GM15510 (cell line): ENCODE results near the gene BTN3A1.

Experiments
- POLR2A ChIP-seq: IDR thresholded peaks from 3 replicates; pipeline ENCODE4 v1.6.1; 2011; ENCODE audit warnings: borderline replicate concordance; ENCODE audit not compliant: insufficient read length; ENCODE audit errors: extremely low read depth

BTN3A1 gene

GRCh38 chr6:26394289-26394688 is 7.8 kb upstream of the BTN3A1 start:
- TF ChIP-seq POLR2A, result no peak

GRCh38 chr6:26398555-26398954 is 3.5 kb upstream of the BTN3A1 start:
- no peak for TF ChIP-seq POLR2A

- TF ChIP-seq POLR2A, result no peak
These were observed 1.4 kb upstream of the BTN3A1 start for GRCh38 chr6:26400626-26401025.

- no peak for TF ChIP-seq POLR2A
These were observed 587 bp upstream of the BTN3A1 start for GRCh38 chr6:26401389-26401986.

- TF ChIP-seq POLR2A, result no peak
These were observed 1.8 kb downstream of the BTN3A1 start for GRCh38 chr6:26403893-26404292.

- TF ChIP-seq POLR2A, result no peak
These were observed 2.5 kb downstream of the BTN3A1 start for GRCh38 chr6:26404546-26404945.

GRCh38 chr6:26408828-26409730 is 7.0 kb downstream of the BTN3A1 start:
- TF ChIP-seq POLR2A, result no peak

- TF ChIP-seq POLR2A, result no peak
These were observed 9.7 kb downstream of the BTN3A1 start for GRCh38 chr6:26411751-26412150.

GRCh38 chr6:26412228-26412627 is 10.2 kb downstream of the BTN3A1 start:
- no peak for TF ChIP-seq POLR2A

GRCh38 chr6:26412954-26413353 is 10.9 kb downstream of the BTN3A1 start:
- TF ChIP-seq POLR2A, result no peak

- TF ChIP-seq POLR2A, result no peak
These were observed 12.2 kb downstream of the BTN3A1 start for GRCh38 chr6:26414281-26414680.

- TF ChIP-seq POLR2A, result no peak
These were observed 13.1 kb downstream of the BTN3A1 start for GRCh38 chr6:26415036-26415614.

- no peak for TF ChIP-seq POLR2A
These were observed 13.7 kb downstream of the BTN3A1 start for GRCh38 chr6:26415791-26416190.

- no peak for TF ChIP-seq POLR2A
These were observed 14.2 kb downstream of the BTN3A1 start for GRCh38 chr6:26416288-26416687.

- TF ChIP-seq POLR2A, result no peak
These were observed 18.7 kb downstream of the BTN3A1 start for GRCh38 chr6:26420688-26421171.
